ENCODE data around the gene DENND4A.

DNA sequence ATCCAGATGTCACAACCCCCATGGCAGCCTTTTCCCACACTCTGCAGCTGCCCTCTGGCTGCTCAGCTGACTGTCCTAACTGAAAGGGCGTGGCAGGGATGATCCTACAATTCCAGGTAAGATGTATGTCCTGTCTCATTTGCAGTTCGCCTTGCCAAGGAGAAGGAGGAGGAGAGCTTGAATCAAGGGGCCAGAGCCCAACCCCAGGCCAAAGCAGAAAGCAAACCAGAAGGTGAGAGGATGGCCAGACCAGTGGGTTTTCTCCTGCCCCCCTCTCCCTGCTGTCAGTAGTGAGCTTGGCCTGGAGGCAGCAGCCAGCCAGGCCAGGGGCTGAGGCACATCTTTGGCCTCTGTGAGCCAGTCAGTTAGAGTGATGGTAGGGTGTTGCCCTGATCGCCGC lies 147.8 kb downstream of the DENND4A start:
- TF ChIP-seq, protein P1, sequence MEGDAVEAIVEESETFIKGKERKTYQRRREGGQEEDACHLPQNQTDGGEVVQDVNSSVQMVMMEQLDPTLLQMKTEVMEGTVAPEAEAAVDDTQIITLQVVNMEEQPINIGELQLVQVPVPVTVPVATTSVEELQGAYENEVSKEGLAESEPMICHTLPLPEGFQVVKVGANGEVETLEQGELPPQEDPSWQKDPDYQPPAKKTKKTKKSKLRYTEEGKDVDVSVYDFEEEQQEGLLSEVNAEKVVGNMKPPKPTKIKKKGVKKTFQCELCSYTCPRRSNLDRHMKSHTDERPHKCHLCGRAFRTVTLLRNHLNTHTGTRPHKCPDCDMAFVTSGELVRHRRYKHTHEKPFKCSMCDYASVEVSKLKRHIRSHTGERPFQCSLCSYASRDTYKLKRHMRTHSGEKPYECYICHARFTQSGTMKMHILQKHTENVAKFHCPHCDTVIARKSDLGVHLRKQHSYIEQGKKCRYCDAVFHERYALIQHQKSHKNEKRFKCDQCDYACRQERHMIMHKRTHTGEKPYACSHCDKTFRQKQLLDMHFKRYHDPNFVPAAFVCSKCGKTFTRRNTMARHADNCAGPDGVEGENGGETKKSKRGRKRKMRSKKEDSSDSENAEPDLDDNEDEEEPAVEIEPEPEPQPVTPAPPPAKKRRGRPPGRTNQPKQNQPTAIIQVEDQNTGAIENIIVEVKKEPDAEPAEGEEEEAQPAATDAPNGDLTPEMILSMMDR (IDR thresholded peaks at IDR 0.05), result no peak
- TF ChIP-seq RAD21 (IDR thresholded peaks at IDR 0.05; ENCODE audit: low read length), result no peak
- TF ChIP-seq RFX5 (IDR thresholded peaks at IDR 0.05; ENCODE audit: low read length), result no peak
- TF ChIP-seq, protein P2, sequence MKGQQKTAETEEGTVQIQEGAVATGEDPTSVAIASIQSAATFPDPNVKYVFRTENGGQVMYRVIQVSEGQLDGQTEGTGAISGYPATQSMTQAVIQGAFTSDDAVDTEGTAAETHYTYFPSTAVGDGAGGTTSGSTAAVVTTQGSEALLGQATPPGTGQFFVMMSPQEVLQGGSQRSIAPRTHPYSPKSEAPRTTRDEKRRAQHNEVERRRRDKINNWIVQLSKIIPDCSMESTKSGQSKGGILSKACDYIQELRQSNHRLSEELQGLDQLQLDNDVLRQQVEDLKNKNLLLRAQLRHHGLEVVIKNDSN (IDR thresholded peaks at IDR 0.05; ENCODE audit: borderline replicate concordance, low read depth), result no peak
- TF ChIP-seq, protein P3, sequence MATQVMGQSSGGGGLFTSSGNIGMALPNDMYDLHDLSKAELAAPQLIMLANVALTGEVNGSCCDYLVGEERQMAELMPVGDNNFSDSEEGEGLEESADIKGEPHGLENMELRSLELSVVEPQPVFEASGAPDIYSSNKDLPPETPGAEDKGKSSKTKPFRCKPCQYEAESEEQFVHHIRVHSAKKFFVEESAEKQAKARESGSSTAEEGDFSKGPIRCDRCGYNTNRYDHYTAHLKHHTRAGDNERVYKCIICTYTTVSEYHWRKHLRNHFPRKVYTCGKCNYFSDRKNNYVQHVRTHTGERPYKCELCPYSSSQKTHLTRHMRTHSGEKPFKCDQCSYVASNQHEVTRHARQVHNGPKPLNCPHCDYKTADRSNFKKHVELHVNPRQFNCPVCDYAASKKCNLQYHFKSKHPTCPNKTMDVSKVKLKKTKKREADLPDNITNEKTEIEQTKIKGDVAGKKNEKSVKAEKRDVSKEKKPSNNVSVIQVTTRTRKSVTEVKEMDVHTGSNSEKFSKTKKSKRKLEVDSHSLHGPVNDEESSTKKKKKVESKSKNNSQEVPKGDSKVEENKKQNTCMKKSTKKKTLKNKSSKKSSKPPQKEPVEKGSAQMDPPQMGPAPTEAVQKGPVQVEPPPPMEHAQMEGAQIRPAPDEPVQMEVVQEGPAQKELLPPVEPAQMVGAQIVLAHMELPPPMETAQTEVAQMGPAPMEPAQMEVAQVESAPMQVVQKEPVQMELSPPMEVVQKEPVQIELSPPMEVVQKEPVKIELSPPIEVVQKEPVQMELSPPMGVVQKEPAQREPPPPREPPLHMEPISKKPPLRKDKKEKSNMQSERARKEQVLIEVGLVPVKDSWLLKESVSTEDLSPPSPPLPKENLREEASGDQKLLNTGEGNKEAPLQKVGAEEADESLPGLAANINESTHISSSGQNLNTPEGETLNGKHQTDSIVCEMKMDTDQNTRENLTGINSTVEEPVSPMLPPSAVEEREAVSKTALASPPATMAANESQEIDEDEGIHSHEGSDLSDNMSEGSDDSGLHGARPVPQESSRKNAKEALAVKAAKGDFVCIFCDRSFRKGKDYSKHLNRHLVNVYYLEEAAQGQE (IDR thresholded peaks at IDR 0.05; ENCODE audit: low read depth, low read length), result no peak
- TF ChIP-seq TAF1 (IDR thresholded peaks at IDR 0.05; ENCODE audit: borderline replicate concordance, low read depth, low read length), result no peak
- TF ChIP-seq, protein P4, sequence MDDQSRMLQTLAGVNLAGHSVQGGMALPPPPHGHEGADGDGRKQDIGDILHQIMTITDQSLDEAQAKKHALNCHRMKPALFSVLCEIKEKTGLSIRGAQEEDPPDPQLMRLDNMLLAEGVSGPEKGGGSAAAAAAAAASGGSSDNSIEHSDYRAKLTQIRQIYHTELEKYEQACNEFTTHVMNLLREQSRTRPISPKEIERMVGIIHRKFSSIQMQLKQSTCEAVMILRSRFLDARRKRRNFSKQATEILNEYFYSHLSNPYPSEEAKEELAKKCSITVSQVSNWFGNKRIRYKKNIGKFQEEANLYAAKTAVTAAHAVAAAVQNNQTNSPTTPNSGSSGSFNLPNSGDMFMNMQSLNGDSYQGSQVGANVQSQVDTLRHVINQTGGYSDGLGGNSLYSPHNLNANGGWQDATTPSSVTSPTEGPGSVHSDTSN (IDR thresholded peaks at IDR 0.05), result no peak
- no peak for TF ChIP-seq POLR2AphosphoS5 (IDR thresholded peaks at IDR 0.05; ENCODE audit: low read depth, low read length)
